NCI-H82 (cell line): ENCODE results near the gene MYL9.

Experiments
- DNase-seq: peaks from one replicate; lab custom pipeline; 2025; lab: John Stamatoyannopoulos, UW

MYL9 gene

GRCh38 chr20:36584018-36584481 lies 42.7 kb downstream of the MYL9 start:
- no peak for DNase-seq

- no peak for DNase-seq
Observed at GRCh38 chr20:36585410-36586125, 44.2 kb downstream of the MYL9 start.

GRCh38 chr20:36587388-36588070 lies 46.2 kb downstream of the MYL9 start:
- no peak for DNase-seq

GRCh38 chr20:36591281-36591680 lies 50.0 kb downstream of the MYL9 start:
- peak; percentile 66 for DNase-seq

- peak; percentile 68 for DNase-seq
Observed at GRCh38 chr20:36591854-36592641, 50.7 kb downstream of the MYL9 start.

GRCh38 chr20:36593347-36593929 lies 52.1 kb downstream of the MYL9 start:
- DNase-seq, result no peak

- DNase-seq, result no peak
Observed at GRCh38 chr20:36599912-36600345, 58.6 kb downstream of the MYL9 start.
